HG02642 (cell line): Measurements from ENCODE around the gene YAE1.
A peak's percentile ranks its signal among the peaks of the same experiment; 100 is the strongest.
"Not testable (repeated sequence)": the region's sequence is repeated elsewhere in the genome, so short reads cannot be mapped to it uniquely, and the experiment has no call there.

Experiments used
- ATAC-seq: cut with Tn5 transposase; IDR thresholded peaks from one replicate; pipeline ENCODE4 v1.9.1; 2021; ENCODE audit warnings: mild to moderate bottlenecking; ENCODE audit not compliant: unreplicated experiment, poor library complexity

YAE1 gene, protein sequence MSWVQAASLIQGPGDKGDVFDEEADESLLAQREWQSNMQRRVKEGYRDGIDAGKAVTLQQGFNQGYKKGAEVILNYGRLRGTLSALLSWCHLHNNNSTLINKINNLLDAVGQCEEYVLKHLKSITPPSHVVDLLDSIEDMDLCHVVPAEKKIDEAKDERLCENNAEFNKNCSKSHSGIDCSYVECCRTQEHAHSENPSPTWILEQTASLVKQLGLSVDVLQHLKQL

GRCh38 chr7:39566023-39566921 is at the start of gene YAE1:
TSS of gene YAE1 (plus strand) at chr7:39566404. CDS start at chr7:39566419, 15 bp downstream.
- ATAC-seq = peak; percentile 100

- no peak for ATAC-seq
These were observed 49.7 kb upstream of the YAE1 start for GRCh38 chr7:39516498-39516897.

DNA sequence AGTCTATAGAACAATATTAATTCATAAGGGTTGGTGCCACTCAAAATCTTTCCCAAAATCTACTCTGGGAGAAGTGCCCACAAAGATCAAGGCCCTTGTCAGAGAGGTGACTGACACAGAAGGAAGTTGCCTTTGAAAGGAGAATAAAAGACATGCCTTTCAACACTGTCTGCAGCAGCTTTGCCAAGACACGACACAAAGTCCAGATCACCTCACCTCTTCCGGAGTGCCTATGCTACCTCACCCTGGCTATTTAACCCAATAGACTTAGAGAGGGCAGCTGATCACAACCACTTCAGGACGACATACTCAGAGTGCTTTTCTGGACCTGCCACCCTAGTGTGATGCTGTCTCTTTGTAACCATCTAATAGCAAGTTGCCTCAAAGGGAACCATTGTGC is 49.0 kb upstream of the YAE1 start:
- ATAC-seq = no peak

GRCh38 chr7:39525926-39526325 is 40.3 kb upstream of the YAE1 start:
- ATAC-seq = no peak

- ATAC-seq = no peak
These were observed 39.5 kb upstream of the YAE1 start for GRCh38 chr7:39526666-39527065.

DNA sequence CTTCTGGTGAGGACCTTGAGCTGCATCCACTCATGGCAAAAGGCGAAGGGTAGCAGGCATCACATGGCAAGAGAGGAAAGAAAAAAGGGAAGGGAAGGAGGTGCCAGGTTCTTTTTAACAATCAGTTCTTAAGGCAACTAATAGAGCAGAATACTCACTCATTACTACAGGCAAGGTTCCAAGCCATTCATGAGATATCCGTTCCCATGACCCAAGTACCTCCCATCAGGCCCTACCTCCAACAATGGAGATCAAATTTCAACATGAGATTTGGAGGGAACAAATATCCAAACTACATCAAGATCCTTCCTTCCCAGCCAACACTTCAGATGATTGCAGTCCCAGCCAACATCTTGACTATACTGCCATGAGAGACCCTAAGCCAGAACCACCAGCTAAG is 38.9 kb upstream of the YAE1 start:
- no peak for ATAC-seq

DNA sequence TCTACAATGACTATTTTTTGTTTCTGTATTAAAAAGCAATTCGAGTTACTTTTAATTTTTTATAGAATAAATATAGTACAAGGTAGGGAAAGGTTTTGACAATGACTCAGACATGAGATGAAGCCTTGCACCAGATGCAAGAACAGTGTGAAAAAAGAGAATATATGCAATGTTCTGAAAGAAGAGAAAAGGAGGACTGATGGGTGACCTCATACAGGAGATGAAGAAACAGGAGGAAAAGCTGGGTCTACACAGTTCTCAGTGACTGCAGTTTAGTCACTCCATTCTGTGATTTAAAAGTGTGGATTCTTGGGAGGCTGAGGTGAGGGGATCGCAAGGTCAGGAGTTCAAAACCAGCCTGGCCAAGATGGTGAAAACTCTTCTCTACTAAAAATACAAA is 38.3 kb upstream of the YAE1 start:
- ATAC-seq = no peak

- ATAC-seq = no peak
These were observed 37.4 kb upstream of the YAE1 start for GRCh38 chr7:39528849-39529248.

DNA sequence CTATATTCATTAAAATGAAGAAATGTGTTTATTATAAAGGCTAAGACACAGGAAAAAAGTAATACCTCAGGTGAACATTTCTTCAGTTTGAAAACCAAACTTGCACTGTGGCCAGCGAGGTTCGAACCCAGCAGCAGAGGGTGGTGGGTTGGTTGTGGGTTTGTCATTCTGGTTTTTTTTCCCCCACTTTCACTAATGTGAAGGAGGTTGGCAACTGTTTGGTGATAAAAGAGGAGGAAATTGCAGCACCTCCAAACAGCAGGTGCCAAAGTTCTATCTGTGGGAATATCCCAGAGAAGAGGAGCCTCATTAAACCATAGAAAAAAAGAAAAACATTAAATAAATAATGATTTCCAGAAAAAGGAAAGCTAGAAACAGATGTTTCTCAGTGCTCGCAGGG is 36.6 kb upstream of the YAE1 start:
- ATAC-seq = no peak

- ATAC-seq = no peak
These were observed 35.2 kb upstream of the YAE1 start for GRCh38 chr7:39530971-39531370.

DNA sequence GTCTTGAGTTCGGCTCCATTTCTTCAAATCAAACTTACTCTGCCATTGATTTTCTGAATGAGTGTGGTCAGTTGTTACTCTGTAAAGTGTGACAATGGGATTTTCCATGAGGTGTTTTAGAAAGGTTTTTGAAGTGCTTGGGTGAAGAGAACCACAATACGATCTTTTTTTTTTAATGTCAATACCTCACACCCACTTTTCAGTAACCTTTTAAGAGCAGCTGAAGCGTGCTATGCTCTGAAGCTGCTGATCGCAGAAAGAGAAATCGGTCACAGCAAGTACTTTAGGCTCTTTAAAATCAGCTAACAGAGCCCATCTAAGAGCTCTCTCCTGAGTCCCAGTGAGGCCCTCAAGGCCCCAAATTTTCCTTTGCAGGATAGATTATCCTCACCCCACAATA is 34.4 kb upstream of the YAE1 start:
- ATAC-seq = no peak

- no peak for ATAC-seq
These were observed 33.4 kb upstream of the YAE1 start for GRCh38 chr7:39532832-39533231.

GRCh38 chr7:39534599-39534998 is 31.6 kb upstream of the YAE1 start:
- no peak for ATAC-seq

- ATAC-seq = no peak
These were observed 31.1 kb upstream of the YAE1 start for GRCh38 chr7:39535064-39535463.

GRCh38 chr7:39535720-39536119 is 30.5 kb upstream of the YAE1 start:
- no peak for ATAC-seq

DNA sequence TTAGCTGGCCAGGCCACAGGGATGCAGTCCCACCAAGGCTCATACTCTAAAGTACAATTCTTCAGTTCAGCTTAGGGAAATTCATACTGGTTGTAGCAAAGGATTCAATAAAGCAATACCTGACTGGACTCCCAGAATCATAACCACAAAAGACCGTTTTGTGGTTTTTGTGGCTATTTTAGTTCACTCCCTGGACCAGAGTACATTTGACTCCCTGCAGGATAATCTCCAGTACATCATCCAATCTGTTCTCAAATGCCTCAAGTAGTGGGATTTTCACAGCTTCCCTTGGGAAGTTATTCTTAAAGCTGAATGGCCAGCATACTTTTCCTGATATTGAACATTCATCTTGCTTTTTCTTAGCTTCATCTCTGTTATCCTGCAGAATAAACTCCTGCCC is 29.3 kb upstream of the YAE1 start:
- no peak for ATAC-seq

- ATAC-seq = no peak
These were observed 26.4 kb upstream of the YAE1 start for GRCh38 chr7:39539816-39540215.

DNA sequence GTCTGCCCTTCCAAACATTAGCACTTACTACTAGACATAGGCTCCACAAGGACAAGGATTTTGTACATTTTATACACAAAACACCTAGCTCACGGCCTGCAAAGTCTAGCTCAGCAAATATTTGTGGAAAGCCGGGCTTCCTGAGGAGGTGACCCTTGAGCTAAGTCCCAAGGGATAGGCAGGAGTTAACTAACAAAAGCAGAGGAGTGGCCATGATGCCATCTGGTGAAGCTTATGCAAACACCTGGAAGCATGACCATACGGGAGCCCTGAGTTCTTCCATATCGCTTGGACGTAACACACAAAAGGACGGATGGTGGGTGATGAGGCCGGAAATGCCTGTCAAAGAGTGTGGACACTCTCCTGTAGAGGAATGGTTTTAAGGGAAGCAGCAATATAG is 25.9 kb upstream of the YAE1 start:
- no peak for ATAC-seq

DNA sequence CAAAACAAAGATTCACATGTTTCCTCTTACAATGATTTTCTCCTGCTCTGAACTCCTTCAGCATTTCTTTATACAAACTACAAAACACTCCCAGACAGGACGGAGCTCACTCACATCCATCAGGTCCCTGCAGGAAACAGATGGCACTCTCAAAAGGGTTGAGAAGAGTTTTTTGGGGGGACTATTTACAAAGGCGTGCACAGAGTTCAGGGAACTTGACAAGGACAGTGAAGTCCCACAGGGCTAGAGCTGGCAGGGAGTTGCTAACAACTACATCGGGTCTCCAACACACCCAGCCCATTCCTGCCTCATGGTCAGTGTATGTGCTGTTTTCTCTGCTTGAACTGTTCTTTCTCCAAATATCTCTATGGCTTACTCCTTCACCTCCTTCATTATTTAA is 24.7 kb upstream of the YAE1 start:
- ATAC-seq = no peak

- ATAC-seq = not testable (repeated sequence)
These were observed 21.4 kb upstream of the YAE1 start for GRCh38 chr7:39544774-39545173.

DNA sequence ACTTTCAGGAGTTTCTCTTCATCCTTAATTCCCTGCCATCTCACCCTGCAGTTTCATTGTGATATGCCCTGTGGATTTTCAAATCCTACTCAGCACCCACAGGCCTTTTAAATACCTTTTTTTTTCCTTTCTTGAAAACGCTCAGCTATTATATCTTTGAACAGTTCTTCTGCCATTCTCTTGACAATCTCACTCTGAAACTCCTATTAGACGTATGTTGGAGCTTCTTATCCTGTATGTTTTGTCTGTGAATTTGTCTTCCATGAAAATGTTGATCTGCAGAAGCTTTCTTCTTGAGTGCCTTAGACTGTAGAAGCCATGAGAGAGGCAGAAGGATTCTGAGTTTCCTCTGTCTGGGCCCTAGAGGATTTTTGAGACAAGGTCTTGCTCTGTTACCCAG is 18.9 kb upstream of the YAE1 start:
- no peak for ATAC-seq

DNA sequence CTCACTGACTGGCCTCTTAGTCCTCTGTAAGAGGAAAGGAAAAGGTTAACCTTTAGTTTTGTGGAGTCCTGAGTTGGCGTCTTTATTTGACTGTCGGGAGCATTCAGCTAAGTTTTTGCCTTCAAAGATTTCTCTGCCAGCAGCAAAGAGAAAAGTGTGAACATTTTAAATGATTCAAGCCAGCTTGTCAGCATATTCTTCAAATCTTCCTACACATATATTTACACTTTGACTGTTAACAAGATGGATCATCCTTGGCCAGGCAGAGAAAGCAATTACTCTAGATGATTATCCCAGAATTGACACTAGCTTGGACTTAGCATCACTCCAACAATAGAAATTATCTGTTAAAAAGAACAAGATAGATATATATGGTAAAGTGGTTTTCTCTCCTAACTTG is 15.8 kb upstream of the YAE1 start:
- ATAC-seq = no peak
